NCI-H2029 (cell line): ENCODE measurements around the gene CAMK1G.

Source experiments
- DNase-seq: peaks from one replicate; lab custom pipeline; 2025; lab: John Stamatoyannopoulos, UW

Gene CAMK1G

GRCh38 chr1:209583408-209583807, at the start of gene CAMK1G:
TSS of gene CAMK1G (plus strand) at chr1:209583714. CDS start at chr1:209594984, 11,270 bp downstream.
- no peak for DNase-seq

- DNase-seq: no peak
These were observed 48.8 kb upstream of the CAMK1G start for GRCh38 chr1:209534496-209535250.

GRCh38 chr1:209536843-209537242, 46.7 kb upstream of the CAMK1G start:
- no peak for DNase-seq

- no peak for DNase-seq
These were observed 46.0 kb upstream of the CAMK1G start for GRCh38 chr1:209537336-209538114.

- no peak for DNase-seq
These were observed 43.9 kb upstream of the CAMK1G start for GRCh38 chr1:209539576-209539975.

- no peak for DNase-seq
These were observed 40.9 kb upstream of the CAMK1G start for GRCh38 chr1:209542585-209542984.

- no peak for DNase-seq
These were observed 39.4 kb upstream of the CAMK1G start for GRCh38 chr1:209544098-209544497.

GRCh38 chr1:209545423-209545822, 38.1 kb upstream of the CAMK1G start:
- DNase-seq: no peak

- DNase-seq: no peak
These were observed 37.0 kb upstream of the CAMK1G start for GRCh38 chr1:209546390-209547085.

- DNase-seq: no peak
These were observed 35.9 kb upstream of the CAMK1G start for GRCh38 chr1:209547626-209548025.

GRCh38 chr1:209549443-209550205, 33.9 kb upstream of the CAMK1G start:
- no peak for DNase-seq

- no peak for DNase-seq
These were observed 33.0 kb upstream of the CAMK1G start for GRCh38 chr1:209550519-209550918.

GRCh38 chr1:209552406-209553264, 30.9 kb upstream of the CAMK1G start:
- no peak for DNase-seq

GRCh38 chr1:209554761-209555611, 28.5 kb upstream of the CAMK1G start:
- DNase-seq: no peak

- no peak for DNase-seq
These were observed 27.3 kb upstream of the CAMK1G start for GRCh38 chr1:209556162-209556690.

GRCh38 chr1:209557221-209557620, 26.3 kb upstream of the CAMK1G start:
- DNase-seq: no peak

GRCh38 chr1:209560529-209560928, 23.0 kb upstream of the CAMK1G start:
- no peak for DNase-seq

GRCh38 chr1:209560952-209561351, 22.6 kb upstream of the CAMK1G start:
- no peak for DNase-seq

GRCh38 chr1:209561532-209561931, 22.0 kb upstream of the CAMK1G start:
- DNase-seq: no peak

GRCh38 chr1:209564849-209565248, 18.7 kb upstream of the CAMK1G start:
- no peak for DNase-seq
